HG02623 (cell line): ENCODE data around the gene SLC28A3.
"Not testable (repeated sequence)": the region's sequence is repeated elsewhere in the genome, so short reads cannot be mapped to it uniquely, and the experiment has no call there.

ENCODE experiments used
- ATAC-seq: cut with Tn5 transposase; IDR thresholded peaks from one replicate; pipeline ENCODE4 v1.9.1; 2021; ENCODE audit warnings: moderate library complexity; ENCODE audit not compliant: unreplicated experiment

The SLC28A3 gene, protein sequence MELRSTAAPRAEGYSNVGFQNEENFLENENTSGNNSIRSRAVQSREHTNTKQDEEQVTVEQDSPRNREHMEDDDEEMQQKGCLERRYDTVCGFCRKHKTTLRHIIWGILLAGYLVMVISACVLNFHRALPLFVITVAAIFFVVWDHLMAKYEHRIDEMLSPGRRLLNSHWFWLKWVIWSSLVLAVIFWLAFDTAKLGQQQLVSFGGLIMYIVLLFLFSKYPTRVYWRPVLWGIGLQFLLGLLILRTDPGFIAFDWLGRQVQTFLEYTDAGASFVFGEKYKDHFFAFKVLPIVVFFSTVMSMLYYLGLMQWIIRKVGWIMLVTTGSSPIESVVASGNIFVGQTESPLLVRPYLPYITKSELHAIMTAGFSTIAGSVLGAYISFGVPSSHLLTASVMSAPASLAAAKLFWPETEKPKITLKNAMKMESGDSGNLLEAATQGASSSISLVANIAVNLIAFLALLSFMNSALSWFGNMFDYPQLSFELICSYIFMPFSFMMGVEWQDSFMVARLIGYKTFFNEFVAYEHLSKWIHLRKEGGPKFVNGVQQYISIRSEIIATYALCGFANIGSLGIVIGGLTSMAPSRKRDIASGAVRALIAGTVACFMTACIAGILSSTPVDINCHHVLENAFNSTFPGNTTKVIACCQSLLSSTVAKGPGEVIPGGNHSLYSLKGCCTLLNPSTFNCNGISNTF

DNA sequence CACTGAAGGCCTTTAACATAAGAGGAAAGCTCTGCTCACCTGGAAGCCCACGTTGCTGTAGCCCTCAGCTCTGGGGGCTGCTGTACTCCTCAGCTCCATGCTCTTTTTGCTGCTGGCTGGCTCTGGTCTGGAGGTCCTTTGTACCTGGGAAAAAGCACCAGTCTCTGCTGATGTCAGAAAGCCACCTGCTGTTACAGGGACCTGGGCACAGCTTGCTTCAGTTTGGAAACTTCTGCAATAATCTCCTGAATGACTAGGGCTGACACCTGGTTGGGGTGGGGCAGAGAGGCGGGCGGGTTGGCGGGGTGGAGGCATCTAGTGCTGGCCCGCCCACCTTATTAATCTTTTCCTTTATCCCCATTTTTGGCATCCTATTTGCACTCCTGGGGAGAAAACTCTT, at the start of gene SLC28A3:
Gene SLC28A3 (minus strand): TSS at position 224 of the 400 bp plus-strand sequence. CDS start 125 bp downstream, at position 99.
- no peak for ATAC-seq

DNA sequence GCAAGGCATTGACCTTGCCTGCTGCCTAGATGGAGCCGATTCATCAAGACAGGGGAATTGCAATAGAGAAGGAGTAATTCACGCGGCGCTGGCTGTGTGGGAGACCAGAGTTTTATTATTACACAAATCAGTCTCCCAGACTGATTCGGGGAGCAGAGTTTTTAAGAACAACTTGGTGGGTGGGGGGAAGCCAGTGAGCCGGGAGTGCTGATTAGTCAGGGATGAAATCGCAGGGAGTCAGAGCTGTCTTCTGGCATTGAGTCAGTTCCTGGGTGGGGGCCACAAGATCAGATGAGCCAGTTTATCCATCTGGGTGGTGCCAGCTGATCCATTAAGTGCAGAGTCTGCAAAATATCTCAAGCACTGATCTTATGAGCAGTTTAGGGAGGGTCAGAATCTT, 49.7 kb upstream of the SLC28A3 start:
- ATAC-seq = not testable (repeated sequence)

DNA sequence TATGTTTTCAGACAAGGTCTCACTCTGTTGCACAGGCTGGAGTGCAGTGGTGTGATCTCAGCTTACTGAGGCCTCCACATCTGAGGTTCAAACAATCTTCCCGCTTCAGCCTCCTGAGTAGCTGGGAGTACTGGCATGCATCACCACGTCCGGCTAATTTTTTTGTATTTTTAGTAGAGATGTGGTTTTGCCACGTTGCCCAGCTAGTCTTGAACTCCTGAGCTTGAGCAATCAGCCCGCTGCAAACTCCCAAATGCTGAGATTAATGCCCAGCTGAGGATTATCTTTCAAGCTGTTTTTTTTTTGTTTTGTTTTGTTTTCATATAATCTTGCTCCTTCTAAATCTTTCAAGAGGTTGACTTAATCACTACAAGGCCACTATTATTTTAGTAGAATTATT, 47.3 kb upstream of the SLC28A3 start:
- ATAC-seq = no peak

DNA sequence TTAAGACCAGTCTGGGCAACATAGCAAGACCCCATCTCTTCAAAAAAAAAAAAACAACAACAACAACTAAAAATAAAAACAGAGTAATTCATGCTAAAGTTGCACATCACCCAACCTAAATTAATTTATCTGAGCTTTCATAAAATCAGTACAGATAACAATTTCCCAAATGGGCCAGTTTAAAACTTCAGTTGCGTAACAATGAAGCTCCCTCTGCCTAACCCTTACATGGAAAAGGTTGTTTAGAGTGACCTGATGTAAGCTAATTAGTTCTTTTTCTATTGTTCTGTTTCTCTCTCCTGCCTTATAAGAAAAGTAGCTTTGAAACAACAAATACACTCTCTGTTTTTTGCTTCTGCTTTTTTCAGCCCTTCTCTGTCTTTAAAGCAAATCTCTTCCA, 46.2 kb upstream of the SLC28A3 start:
- no peak for ATAC-seq

DNA sequence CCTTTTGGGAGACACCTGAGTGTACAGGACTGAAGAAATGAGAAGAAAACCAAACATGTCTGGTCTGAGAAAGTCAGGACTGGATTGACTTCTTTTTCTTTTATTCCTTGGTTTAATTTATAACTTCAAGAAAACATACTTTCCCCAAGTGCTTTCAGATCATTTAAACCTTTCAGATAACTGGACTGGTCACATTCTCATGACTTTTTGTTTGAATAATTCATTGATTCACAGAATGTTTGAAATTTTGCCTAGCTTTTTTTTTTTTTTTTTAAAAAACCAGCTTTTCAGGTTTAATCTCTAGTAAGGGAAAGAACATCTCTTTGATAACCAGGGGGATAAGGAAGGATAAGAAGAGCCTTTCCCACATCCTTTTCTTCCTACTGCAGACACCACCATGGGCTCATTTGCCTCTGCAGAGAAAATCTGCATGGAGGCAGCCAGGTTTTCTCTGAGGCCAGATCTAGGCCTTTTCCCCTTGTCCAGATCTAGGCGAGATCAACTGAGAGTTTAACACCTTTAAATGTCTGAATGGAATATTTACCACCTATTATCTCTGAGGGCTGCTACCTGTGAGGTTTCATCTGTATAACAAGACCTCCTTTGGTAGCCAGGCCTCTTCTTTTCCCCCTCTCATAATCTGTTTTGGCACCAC, 45.0 kb upstream of the SLC28A3 start:
- no peak for ATAC-seq

DNA sequence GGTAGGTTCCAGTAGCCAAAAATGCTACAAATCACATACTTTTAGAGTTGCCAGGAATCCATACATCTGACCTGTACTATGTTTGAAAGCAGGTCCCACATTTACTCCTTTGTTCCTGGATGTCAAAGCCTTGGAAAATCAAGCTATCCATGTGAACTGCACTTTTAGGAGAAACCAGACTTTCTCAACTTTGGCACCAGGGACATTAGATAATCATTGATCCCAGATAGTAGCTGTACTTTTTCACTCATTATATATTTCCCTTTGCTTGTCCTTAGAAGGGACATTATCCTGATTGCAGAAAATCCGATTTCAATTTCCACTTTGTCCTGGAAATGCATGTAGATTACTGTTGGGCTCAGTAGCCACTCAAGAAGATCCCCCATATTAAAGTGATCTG, 44.1 kb upstream of the SLC28A3 start:
- ATAC-seq = no peak

DNA sequence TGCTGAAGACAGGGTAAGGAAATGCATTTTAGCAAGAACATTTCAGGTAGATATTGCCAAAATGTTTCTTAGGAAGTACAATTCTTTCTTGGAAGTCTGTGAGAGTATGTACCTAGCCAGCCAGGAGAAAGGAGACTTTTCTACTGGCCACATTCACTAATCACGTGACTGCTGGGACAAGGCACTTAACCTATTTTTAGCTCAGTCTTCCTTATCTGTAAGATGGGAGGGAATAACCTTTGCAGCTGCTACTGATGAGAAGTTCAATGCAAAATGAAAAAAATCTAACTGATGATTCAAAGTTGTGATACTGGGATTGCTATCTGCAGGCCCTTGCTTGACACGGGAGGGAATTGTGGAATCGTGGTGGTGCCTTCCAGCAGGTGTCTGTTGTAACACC, 42.6 kb upstream of the SLC28A3 start:
- ATAC-seq = no peak

DNA sequence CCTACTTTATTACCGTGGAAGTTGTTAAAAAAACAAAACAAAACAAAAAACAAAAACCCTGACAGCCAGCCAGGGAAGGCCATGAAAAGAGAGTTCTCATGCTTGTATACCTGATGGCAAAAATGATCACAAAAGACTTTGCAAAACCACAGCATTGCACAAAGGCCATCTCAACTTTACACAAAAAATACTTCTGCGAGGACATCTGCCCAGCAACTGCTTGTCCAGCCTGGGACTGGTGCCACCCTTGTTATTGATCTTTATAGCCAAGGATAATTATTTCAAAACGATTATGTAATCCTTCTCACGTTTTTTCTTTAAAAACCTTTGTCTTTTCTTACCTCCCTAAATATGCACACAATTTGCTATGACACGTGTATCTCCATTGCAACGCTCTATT, 42.2 kb upstream of the SLC28A3 start:
- no peak for ATAC-seq

DNA sequence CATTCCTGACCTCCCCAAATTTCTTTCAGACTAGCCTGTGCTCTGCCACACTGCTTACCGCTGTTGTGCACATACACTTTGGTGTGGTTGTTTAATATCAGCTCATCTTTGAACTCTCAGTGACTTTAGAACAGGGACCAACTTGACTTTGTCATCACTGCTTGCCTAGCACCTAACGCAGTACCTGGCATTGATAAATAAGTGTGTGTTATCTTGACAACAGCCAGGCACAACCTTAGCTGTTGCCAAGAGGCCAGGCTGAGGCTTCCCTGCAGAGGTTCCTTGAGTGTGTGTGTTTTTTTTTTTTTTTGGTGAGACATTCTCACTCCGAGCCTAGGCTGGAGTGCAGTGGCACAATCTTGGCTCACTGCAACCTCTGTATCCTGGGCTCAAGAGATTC, 41.0 kb upstream of the SLC28A3 start:
- no peak for ATAC-seq

DNA sequence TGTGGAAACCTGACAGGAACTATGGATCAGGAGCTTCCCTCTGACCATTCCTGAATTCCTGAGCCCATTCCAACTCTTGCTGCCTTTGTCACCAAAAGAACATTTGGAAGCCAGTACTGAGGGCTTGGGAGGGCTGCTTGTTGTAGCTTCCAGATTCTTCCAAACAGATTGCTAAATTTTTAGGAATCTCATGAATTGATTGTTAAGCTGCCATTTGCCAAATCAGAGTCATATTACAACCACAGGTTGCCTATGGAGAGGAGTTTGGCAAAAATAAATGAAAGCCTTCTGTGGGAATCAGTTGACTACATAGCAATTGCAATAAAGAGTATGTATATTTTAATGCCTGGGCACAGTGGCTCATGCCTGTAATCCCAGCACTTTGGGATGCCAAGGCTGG, 39.2 kb upstream of the SLC28A3 start:
- ATAC-seq = no peak

DNA sequence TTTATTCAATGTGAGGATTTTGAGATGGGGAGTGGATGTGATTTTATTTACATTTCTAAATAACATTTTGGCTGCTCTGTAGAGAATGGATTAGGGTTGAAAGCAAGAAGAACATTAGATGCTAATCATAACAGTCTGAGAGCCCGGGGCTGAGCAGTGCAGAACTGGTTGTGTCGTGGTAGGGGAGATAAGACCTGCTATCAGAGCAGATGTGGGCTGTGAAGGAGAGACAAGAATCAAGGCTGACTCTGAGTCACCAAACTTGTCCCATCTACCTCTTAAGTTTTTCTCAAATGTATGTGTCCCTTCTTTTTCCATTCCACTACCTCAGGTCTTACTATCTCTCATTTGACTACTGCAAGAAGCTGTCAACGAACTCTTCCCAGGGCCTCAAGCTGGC, 35.4 kb upstream of the SLC28A3 start:
- ATAC-seq = no peak

DNA sequence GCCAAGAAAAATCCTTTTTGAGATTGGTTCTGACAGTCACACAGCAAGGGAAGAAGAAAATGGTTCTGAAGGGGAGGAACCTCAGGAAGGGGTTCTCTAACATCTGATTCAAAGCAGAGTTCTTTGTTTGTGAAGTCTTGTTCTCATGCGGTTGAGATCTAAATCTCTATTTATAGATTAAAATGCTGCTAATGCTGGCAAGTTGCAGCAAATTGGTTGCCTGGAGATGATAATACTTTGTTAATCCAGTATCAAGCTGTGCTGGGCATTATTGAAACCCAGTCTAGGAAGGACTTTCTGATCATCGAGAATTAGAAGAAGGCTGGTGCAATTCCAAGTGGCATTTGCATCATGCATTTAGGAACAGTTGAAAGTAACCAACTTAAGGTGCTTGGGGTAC, 34.0 kb upstream of the SLC28A3 start:
- ATAC-seq = no peak

DNA sequence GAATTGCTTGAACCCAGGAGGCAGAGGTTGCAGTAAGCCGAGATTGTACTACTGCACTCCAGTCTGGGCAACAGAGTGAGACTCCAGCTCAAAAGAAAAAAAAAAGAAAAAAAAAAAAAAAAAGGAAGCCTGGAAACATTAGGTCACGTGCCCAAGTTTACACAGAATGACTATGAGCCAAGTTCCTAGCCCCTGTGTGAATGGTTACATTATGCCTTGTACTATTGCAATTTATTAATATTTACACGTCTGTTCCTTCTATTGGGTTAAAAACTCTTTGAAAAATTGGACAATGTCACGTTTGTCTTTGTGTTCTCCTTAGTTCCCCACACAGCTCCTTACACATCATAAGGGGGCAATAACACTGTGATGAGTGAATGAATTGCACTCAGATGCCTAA, 33.5 kb upstream of the SLC28A3 start:
- ATAC-seq = no peak

DNA sequence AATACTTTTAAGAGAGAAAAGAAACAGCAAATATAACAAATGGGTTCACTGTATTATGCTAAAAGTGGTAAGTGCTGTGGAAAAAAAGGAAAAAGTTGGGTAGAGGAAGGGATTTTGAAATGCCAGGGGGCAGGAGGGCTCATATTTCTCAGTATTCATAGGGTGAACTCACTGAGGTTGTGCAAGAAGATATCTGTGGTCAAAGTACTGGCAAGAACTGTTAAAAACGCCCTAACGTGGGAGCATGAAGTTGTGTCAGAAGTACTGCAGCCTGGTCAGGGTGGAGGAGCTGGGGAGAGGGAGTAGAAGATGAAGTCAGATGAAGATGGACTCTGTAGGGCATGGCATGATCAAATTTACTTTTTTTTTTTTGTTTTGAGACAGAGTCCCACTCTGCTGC, 31.2 kb upstream of the SLC28A3 start:
- ATAC-seq = no peak

DNA sequence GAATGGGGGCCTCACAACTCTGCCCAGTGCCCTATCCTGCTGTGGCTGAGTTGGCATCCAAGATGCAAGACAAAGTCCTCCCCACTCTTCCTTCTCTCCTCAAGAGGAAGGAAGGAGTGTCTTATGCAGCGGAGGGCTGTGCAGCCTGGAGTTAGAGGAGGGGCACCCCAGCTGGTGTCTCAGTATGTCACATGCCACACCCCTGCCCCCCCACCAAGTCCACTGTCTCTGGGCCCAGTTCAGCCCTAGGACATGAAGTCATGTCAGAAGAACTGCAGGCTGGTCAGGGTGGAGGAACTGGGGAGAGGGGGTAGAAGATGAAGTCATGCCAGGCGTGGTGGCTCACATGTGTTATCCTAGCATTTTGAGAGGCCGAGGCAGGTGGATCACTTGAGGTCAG, 28.0 kb upstream of the SLC28A3 start:
- ATAC-seq = no peak

DNA sequence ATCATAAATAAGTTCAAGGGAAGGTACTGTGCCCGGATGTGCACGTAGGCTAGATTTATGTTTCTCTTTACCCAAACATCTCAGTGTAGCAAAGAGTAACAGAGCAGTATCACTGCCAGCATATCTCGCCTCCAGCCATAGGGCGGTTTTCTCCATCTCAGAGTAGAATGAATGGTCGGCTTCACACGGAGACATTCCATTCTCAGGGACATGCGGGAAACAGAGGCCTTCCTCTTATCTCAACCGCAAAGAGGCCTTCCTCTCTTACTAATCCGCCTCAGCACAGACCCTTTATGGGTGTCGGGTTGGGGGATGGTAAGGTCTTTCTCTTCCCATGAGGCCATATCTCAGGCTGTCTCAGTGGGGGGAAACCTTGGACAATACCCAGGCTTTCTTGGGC, 27.2 kb upstream of the SLC28A3 start:
- ATAC-seq = not testable (repeated sequence)

DNA sequence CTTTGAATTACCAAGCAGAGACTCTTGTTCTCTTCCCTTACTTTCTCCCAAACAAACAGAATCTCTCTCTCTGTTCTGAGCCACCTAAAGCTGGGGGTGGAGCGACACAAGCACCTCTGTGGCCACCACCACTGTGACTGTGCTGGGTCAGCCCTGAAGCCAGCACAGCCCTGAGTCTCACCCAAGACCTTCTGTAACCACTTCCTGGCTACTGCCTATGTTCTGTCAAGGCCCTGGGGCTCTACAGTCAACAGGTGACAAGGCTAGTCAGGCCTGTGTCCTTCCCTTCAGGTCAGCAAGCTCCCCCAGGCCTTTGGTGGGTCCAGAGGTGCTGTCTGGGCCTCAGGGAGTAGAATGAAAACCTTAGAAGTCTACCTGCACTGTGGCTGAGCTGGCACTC, 26.1 kb upstream of the SLC28A3 start:
- ATAC-seq = no peak

DNA sequence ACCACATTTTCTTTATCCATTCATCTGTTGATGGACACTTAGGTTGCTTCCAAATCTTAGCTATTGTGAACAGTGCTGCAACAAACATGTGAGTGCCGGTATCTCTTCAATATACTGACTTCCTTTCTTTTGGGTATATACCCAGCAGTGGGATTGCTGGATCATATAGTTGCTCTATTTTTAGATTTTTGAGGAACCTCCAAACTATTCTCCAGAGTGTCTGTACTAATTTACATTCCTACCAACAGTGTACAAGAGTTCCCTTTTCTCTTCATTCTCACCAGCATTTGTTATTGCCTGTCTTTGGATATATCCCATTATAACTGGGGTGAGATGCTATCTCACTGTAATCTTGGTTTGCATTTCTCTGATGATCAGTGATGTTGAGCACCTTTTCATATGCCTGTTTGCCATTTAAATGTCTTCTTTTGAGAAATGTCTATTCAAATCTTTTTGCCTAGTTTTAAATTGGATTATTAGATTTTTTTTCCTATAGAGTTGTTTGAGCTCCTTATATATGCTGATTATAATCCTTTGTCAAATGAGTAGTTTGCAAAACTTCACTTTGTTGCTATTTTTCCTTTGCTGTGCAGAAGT, 24.4 kb upstream of the SLC28A3 start:
- not testable (repeated sequence) for ATAC-seq

DNA sequence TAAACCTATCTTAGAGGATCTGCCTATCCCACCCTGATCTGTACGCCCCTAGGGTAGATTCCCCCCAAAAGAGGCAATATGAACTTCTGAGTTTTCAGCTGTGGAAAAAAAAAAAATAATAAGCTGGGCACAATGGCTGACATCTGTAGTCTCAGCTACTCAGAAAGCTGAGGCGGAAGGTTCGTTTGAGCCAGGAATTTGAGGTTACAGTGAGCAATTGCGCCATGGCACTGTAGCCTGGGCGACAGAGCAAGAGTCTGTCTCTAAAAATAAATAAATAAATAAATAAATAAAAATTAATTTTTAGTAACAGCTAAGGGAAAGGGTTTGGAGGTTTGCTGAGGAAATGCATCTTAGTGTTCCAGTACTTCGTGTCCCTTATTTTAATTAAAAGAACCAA, 21.1 kb upstream of the SLC28A3 start:
- no peak for ATAC-seq

DNA sequence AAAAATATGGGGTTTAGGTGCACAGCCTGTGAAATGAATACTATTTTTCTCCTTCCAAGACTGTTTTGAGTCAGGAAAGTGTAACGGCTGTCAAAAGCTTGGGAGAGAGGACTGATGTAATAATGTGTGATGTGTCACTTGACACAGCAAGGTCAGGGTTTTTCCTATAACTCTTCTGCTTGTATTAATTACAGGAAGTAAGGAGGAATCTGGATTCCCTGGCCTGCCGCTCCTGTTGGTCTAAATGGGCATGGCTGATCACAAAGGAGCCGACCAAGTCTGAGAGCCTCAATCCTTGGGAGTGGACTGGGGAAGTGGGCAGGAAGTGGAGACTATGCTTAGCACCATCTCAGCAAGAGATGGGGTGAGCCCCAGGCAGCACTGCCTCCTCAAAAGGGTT, 16.7 kb upstream of the SLC28A3 start:
- no peak for ATAC-seq

DNA sequence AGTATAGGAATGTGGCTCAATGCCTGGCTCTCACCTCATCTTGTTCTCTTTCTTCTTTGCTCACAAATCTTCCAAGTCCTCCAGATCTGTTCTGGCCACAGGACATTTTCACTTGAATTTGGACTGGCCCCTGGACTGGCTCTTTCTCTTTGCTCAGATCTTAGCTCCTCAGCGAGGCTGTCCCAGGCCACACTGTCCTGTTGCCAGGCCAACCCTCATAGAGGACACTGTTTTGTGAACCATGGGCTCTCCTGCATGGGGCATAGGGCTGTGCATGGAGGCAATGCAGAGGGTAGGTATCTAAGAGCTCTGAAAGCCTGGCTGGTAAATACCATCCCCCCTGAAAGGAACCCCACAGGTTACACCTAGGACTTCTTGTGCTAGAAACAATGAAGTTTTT, 13.5 kb upstream of the SLC28A3 start:
- no peak for ATAC-seq

DNA sequence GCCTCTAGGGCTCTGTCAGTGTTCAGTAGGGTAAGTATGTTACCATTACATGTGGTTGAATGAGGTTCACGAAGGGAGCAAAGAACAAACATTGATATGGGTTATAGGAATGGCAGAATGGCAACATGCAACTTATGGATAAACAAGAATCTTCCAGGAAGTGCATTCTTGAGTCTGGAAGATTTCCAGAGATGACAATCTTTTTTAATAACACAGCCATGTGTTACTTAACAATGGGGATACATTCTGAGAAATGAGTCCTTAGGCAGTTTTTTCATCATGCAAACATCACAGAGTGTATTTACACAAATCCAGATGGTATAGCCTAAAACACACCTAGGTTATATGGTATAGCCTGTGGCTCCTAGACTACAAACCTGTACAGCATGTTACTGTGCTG, 9.1 kb upstream of the SLC28A3 start:
- ATAC-seq = no peak
